ENCODE measurements around the gene KCP.
A peak's percentile ranks its signal among the peaks of the same experiment; 100 is the strongest.

KCP gene

GRCh38 chr7:128876586-128876977 is 33.9 kb downstream of the KCP start:
- TF ChIP-seq, protein P1, sequence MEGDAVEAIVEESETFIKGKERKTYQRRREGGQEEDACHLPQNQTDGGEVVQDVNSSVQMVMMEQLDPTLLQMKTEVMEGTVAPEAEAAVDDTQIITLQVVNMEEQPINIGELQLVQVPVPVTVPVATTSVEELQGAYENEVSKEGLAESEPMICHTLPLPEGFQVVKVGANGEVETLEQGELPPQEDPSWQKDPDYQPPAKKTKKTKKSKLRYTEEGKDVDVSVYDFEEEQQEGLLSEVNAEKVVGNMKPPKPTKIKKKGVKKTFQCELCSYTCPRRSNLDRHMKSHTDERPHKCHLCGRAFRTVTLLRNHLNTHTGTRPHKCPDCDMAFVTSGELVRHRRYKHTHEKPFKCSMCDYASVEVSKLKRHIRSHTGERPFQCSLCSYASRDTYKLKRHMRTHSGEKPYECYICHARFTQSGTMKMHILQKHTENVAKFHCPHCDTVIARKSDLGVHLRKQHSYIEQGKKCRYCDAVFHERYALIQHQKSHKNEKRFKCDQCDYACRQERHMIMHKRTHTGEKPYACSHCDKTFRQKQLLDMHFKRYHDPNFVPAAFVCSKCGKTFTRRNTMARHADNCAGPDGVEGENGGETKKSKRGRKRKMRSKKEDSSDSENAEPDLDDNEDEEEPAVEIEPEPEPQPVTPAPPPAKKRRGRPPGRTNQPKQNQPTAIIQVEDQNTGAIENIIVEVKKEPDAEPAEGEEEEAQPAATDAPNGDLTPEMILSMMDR (conservative IDR thresholded peaks at IDR 0.05; ENCODE audit: low read depth, low read length), result no peak
- no peak overlapping the region for H3K4me3 ChIP-seq (ENCODE audit: low read length)
- no peak for DNase-seq (ENCODE audit: low read depth)

- DNase-seq (ENCODE audit: low read depth), result no peak
- no peak overlapping the region for H3K4me3 ChIP-seq (ENCODE audit: low read length)
- TF ChIP-seq, protein P1 (conservative IDR thresholded peaks at IDR 0.05; ENCODE audit: low read depth, low read length), result no peak
Measured at GRCh38 chr7:128876127-128876526, 34.4 kb downstream of the KCP start.

- no peak for DNase-seq (ENCODE audit: low read depth)
- H3K4me3 ChIP-seq (ENCODE audit: low read length), result no peak overlapping the region
- TF ChIP-seq, protein P1 (conservative IDR thresholded peaks at IDR 0.05; ENCODE audit: low read depth, low read length), result no peak
Measured at GRCh38 chr7:128875523-128875948, 35.0 kb downstream of the KCP start.

DNA sequence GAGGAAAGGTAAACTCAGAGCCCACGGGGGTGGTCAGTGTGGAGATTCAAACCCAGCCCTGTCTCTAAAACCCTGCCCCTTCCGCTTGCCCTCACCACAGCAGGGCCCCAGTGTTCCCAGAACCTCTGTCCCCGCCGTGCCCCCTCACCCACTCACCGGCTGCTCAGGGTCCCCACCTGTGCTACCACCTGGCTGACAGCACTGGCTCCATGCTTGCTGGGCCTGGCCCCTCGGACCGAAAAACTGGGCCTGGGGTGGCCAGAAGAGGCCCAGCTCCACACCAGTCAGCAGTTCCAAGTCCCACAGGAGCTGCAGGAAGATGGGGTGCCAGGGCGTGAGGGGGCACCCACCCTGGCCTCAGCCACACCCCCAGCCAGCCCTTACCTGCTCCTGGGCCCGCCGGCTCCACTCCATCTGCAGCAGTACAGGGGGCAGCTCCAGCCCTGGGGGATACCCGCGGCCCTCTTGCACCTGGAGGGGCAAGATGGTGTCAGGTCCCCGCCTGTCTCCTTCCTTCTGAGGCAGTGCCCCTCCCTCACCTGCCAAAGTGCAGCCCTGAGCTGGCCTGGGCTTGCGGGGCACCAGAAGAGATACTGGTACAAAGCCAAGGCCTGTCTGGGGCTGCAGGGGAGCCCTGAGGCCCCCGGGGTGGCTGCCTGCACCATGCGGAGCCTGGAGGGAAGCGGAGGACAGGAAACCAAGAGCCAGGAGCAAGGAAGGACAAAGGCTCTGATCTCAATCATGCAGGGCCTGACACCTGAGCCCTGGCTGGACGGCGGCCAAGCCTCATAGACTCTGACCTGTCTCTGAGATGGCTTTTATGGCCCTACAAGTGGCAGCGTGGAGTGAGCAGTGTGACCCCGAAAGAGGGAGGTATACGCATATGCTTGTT is 36.1 kb downstream of the KCP start:
- no peak overlapping the region for H3K4me3 ChIP-seq (ENCODE audit: low read length)
- no peak for DNase-seq (ENCODE audit: low read depth)
- TF ChIP-seq, protein P1 (conservative IDR thresholded peaks at IDR 0.05; ENCODE audit: low read depth, low read length), result no peak

- no peak for DNase-seq (ENCODE audit: low read depth)
- no peak overlapping the region for H3K4me3 ChIP-seq (ENCODE audit: low read length)
- TF ChIP-seq, protein P1 (conservative IDR thresholded peaks at IDR 0.05; ENCODE audit: low read depth, low read length), result no peak
Measured at GRCh38 chr7:128873234-128873633, 37.3 kb downstream of the KCP start.

DNA sequence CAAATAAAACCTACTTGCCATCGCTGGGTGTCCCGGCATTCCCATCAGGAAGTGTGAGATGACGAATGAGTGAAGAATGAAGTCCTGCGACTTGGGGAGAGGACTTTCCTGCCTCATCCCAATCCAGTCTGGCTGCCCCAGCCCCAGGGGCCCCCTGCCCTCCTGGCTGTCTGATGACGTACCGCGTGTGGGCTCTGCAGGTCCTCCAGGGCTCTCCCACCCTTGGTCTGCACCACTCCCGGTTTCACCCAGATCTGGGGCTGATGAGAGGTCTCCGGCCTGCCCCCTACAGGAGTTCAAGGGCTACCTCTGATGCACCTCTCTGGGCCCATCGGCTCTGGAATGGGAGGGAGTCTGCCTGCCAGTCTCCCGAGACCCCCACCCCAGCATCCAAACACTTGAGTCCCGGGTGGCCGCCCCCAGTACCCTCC is 38.1 kb downstream of the KCP start:
- TF ChIP-seq, protein P1 (conservative IDR thresholded peaks at IDR 0.05; ENCODE audit: low read depth, low read length), result peak; percentile 7
- no peak overlapping the region for H3K4me3 ChIP-seq (ENCODE audit: low read length)
- no peak for DNase-seq (ENCODE audit: low read depth)

- DNase-seq (ENCODE audit: low read depth), result no peak
- no peak overlapping the region for H3K4me3 ChIP-seq (ENCODE audit: low read length)
Measured at GRCh38 chr7:128871050-128871449, 39.5 kb downstream of the KCP start.

More at GRCh38 chr7:128871050-128871449, 39.5 kb downstream of the KCP start:
- TF ChIP-seq, protein P1 (conservative IDR thresholded peaks at IDR 0.05; ENCODE audit: low read depth, low read length), result no peak
